HG02938 (cell line): ENCODE data around the gene TBX3.

Source experiments
- ATAC-seq: cut with Tn5 transposase; IDR thresholded peaks from one replicate; pipeline ENCODE4 v1.9.1; 2021; ENCODE audit warnings: mild to moderate bottlenecking, moderate library complexity; ENCODE audit not compliant: unreplicated experiment

Gene TBX3

GRCh38 chr12:114628199-114628598 lies 55.8 kb downstream of the TBX3 start:
- no peak for ATAC-seq

GRCh38 chr12:114627393-114627792 lies 56.6 kb downstream of the TBX3 start:
- ATAC-seq: no peak

- ATAC-seq: no peak
These were observed 58.6 kb downstream of the TBX3 start for GRCh38 chr12:114625294-114625851.

- ATAC-seq: no peak
These were observed 60.2 kb downstream of the TBX3 start for GRCh38 chr12:114623737-114624136.
